GM21737 (cell line): ENCODE results near the gene PGLYRP1.

ENCODE experiments used
- ATAC-seq: cut with Tn5 transposase; IDR thresholded peaks from one replicate; pipeline ENCODE4 v1.9.1; 2021; ENCODE audit warnings: mild to moderate bottlenecking, moderate library complexity; ENCODE audit not compliant: unreplicated experiment

The PGLYRP1 gene

DNA sequence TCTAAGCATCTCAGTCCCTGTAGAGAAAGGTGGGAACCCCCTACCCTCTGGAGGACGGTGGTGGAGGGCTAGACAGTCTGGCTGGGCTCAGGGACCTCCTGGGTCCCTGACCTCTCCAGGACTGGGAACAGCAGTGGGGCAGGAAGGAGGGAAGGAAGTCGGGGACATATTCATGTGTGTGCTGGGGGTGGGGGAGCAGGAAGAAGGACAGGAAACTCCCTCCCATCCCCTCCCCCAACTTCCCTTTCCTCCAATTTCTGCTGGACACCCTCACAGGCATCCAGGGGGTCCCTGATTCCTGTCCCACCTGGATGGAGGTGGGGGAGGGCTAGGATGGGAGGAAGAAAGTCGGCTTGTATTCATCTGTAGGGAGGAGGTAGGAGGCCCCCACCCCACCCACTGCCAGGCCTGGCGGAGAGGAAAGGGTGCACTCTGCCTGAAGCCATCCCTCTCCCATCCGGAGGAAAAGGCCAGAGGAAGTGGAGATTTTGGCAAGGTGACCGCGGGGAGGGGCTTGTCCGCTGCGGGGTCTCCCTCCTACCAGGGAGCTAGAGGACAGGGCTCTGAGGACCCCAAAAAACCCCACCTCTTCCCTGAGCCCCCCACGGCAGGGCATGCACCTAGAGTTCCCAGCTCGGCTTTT lies 51.5 kb downstream of the PGLYRP1 start:
- ATAC-seq: no peak

DNA sequence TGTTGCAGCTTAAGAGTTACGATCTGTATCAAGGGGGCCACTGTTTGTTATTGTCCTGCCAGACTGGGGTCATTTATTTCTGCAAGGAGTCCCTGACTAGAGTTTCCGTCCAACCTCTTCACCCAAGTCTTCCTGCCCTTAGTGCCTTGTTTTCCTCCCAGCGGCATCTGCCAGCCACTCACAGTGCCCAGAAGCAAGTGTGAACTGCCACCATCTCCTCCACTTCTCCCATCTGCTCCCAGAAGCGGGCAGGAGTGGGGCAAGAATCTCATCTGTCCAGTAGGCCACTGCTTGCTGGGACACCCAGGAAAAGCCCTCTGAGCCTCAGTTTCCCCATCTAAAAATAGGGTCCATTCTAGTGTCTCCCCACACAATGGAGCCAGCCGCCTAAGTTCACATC lies 53.2 kb downstream of the PGLYRP1 start:
- ATAC-seq: no peak
